ENCODE data around the gene ASB1.
A peak's percentile ranks its signal among the peaks of the same experiment; 100 is the strongest.

The ASB1 gene

DNA sequence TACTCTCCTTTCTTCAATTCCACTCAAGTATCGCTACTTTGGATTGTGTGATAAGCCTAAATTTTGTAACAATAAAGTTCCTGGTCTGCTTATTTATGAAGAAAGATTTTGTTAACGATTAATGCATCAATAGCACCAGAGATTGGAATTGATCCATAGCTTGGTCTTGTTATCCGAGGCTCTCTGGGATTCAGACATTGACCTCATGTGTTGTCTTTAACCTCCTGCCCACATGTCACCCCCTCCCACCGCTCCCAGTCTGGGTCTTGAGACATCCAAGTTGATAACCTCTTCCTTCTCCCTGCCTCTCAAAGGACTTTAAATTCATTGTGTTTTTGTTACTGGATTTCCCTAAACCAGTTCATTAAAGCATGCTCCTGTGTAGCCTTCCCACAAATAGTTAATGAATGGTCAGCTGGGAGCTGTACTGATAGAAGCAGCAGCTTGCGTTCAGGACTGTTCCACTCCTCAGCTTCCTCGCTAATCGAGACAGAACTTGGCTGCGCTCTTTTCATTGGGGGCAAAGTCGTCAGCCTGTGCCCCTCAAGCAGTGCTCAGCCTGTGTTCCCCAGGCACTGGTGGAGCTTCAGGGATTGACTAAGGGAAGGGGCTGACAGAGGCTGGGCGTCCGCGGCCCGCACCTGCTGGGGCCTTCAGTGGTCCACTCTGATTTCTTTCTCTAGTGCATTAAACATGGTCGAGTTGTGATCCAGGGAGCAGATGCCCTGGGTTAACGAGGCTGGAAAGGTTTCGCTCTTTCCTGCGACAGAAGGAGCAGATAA is 18.9 kb downstream of the ASB1 start:
- no peak for DNase-seq (ENCODE audit: low spot score)

DNA sequence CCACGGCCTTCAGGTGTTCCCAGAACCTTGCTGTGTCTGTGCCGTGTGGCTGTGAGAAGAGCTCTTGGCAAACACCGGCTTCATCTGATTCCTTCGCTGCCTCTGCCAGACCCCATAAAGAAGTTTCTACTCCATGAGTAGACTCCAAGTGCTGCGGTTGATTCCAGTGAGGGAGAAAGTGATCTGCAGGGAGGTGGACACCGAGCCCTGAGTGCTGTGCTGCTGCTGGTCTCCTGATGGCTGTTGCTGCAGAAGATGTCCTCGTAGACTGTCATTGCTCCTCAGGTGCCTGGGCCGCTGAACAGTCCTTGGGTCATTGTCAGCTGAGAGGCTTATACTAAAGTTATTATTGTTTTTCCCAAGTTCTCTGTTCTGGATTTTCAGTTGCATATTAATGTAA is 19.6 kb downstream of the ASB1 start:
- no peak for DNase-seq (ENCODE audit: low spot score)

DNA sequence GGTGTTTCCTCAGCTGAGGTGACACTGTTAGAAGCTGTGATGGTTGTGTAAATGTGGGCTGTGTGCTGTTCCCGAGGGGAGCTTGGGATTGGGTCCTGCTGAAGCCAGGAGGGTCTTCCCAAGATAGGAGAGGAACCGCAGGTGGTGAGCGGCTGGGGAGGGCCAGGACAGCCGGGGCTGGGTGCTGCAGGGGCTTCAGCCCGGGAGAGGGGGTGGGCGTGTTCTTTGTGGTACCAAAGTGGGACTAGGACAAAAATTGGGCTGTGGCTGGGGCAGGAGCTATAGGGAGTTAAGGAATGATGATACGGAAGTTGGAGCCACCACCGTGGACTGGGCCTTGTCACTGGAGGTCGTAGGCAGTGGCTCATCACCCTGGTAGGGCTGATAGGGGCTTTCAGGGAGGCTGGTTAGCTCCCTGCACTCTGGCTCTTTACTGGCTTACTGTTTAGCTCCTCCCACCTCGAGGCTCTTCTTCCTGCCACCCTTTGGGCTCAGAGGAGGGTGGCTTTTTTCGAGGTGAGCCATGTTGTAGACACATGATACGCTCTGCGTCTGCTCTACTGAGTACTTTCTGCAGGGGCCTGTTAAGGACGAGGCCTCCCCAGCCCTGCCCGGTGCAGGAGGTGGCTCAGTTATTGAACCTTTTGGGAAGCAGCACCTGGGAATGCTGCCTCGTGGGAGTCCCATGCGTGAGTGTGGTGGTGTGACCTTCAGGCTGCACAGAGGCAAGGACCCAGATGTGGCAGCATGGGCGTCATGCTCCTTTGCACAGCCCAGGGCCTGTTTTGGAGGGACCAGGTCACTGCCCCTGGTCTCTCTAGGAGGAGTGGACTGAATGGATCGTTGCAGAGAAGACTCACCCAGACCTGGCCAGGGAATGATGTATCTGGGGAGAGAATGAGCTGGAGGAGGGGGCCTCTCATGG is 21.6 kb downstream of the ASB1 start:
- DNase-seq (ENCODE audit: low spot score), result no peak

DNA sequence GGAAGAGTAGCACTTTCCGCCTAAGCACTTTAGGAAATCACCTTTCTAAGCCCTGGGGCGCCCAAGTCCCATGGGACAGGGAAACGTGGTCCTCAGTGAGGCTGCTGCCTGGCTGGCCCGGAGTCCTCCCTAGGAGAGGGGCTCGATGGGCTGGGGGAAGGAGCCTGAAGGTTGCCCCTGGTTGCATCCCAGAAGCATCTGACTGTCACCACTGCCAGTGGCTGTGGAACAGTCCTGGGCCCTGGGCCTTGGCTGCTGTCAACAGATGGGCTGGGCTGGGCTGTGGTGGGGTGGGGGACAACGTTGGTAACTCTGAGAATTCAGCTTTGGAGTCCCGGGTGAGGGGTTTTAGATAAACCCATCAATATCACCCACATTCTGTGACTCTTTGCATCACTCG is 22.5 kb downstream of the ASB1 start:
- no peak for DNase-seq (ENCODE audit: low spot score)

DNA sequence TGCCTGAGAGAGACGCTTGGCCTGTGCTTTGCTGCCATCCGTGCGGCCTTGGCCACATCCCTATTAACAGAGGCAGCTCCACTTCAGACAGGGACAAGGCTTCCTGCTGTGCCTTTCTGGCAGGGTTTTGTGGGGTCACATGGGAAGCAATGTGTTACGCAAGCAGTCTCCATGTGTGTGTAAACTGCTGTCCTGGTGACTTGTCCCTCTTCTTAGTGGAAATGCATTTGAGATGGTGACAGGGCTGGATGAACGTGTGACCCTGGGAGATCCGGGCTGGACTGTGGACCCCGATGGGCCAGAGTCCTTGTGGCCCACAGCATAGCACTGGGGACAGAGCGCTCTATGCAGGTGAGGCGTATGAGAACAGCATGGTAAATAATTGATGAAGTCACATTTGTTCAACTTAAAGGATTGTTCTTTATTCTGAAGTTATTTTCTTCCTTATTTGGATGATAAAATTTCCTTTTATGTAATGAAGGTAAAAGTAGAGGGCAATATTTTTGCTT is 23.2 kb downstream of the ASB1 start:
- DNase-seq (ENCODE audit: low spot score), result peak; percentile 73

DNA sequence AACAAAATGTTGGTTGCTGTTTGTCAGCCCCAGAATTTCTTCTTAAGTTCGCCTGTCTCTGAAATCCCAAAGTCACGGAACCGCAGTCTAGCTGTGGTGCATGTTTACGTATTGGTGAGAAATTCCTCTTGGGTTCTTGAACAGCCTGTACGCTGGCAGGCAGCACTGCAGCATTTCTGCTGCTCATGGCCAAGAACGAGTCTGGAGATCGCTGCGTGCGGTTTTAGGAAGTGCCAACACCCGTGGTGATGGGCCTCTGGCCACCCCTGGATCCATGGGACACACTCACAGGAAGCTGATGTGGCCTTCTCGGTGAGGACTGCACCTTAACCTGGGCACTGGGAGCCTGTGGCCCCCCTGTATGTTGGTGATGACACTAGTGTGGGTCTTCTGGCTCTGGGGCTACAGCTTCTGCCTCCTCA is 23.7 kb downstream of the ASB1 start:
- no peak for DNase-seq (ENCODE audit: low spot score)

DNA sequence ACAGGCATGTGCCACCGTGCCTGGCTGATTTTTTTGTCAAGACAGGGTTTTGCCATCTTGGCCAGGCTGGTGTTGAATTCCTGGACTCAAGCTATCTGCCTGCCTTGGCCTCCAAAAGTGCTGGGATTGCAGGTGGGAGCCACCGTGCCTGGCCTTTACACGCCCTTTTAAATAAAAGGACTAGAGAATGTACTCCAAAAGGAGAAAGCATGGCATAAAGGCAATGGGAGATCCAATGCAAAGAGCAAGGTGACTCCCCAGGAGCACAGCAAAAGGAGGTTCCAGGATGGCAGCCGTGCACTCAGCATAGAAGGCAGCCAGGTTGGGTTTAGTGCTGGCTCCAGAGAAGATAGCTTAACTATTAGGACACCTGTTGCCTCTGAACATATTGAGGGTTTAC is 27.1 kb downstream of the ASB1 start:
- no peak for DNase-seq (ENCODE audit: low spot score)

DNA sequence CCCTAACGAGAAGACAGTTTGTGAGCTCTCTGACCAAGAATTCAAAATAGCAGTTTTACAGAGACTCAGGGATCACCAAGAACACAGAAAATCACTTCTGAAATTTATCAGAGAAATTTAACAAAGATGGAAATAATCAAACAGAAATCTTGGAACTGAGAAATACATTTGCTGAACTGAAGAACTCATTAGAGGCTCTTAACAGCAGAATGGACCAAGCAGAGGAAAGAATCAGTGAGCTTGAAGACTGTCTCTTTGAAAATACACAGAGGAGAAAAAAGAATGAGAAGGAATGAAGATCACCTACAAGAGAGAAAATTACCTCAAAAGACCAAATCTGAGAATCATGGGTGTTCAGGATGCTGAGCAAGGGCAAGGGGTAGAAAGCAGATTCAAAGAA is 29.7 kb downstream of the ASB1 start:
- DNase-seq (ENCODE audit: low spot score), result no peak

DNA sequence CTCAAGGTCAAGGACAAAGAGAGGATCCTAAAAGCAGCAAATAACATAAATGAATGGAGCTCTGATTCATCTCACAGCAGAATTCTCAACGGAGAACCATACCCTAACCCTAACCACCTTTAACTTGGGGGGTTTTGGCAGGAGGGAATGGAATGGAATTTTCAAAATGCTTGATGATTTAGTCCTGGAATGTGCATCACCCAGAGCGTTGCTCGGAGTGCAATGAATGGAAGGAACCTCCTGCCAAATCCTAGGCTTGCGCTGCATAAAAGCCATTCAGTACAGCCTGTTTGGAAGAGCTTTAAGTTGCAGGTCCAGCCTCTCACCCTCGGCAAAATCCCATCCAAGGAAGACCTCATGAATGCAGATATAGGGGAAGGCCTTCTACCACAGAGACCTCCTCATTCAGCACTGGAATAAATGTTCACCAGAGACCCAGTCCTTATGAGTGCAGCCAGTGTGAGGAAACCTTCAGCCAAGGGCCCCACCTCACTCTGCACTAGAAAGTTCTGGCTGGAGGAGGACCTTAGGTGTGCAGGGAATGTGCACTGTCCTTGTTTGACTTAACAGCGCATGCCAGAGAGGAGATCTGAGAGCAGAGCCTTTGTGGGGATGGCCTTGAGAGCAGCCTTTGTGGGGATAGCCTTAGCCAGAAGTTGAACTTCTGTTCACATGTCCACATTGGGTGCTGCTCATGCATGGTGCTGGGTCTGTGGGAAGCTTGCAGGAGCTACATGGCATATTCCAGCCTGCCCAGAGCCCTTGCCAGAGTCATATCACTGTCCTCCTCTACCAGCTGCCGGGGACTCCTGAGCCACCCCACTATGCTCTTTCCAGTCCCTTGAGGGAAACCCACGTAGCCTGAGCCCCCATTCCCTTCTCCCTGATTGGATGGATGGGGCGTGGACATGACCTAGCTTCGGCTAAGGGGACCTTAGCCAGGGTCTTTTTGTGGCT is 30.5 kb downstream of the ASB1 start:
- no peak for DNase-seq (ENCODE audit: low spot score)

DNA sequence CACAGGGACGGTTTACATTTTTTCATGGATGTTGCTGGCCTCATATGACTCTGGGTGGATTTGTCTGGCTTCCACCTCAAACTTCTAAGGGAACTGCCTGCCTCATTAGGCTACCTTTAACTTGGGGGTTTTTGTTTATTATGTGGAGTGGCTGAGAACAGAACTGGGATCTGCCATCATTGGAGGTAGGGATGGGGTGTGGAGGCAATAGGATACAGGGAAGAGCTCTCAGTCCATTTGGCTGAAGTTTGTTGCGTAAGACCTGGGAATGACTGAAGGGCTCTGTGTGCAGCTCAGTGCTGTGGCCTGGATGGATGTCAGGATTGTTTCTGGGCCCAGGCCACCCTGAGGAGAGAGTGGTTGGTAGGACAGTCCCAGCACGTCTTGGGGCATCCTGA is 31.2 kb downstream of the ASB1 start:
- peak; percentile 64 for DNase-seq (ENCODE audit: low spot score)

DNA sequence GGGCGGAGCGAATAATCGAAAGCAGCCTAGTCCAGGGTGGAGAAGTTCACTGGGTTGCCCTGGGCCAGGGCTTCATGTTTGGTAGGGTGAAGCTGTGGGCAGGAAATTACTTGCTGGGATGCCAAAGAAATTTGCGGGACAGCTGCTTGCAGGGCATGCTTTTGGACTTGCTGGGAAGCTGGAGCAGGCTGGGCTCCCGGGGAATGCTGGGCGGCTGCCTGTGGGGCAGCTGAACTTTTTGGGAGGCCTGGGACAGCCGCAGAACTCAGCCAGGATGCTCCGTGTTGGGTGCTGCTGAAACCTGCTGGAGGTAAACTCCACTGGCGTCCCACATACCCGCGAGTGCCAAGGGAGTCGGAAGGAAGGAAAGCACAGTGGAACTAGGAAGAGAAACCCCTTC is 31.9 kb downstream of the ASB1 start:
- DNase-seq (ENCODE audit: low spot score), result peak; percentile 55

DNA sequence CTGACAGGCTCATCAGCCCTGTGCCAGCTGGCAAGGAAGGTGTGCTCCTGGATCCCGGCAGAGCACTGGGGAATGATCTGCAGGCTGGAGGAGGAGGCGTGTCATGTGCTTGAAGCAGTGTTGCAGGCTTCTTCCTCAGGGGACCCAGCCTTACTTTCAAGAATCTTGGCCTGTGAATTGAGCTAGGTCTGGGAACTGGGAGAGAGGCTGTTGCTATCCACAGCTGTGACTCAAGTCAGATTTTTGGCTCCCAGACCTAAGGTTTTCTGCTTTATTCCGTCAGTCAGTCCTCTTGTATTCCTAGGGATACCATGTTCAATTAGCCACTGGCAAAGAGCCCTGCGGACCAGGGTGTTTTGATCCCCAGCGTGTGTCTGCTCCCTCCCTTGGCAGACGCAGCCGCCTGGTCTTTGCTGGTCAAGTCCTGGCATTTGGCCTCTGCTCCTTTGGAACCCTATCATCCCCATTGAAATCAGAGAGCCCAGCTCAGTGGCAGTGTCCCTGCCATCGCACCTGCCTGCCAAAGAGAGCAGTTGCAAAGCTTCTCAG is 32.4 kb downstream of the ASB1 start:
- DNase-seq (ENCODE audit: low spot score), result peak; percentile 86

DNA sequence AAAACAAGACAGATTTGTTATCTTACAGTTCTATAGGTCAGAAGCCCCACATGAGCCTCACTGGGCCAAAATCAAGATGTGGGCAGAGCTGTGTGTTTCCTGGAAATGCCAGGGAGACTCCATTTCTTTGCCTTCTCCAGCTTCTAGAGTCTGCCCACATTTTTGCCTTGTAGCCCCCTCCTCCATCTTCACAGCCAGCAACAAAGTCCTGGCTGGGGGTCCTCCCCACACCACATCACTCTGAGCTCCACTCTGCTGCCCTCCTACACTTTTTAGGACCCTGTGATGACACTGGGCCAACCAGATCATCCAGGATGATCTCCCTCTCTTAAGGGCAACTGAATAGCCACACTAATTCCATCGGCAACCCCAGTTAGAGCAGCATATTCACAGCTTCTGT is 34.3 kb downstream of the ASB1 start:
- no peak for DNase-seq (ENCODE audit: low spot score)

DNA sequence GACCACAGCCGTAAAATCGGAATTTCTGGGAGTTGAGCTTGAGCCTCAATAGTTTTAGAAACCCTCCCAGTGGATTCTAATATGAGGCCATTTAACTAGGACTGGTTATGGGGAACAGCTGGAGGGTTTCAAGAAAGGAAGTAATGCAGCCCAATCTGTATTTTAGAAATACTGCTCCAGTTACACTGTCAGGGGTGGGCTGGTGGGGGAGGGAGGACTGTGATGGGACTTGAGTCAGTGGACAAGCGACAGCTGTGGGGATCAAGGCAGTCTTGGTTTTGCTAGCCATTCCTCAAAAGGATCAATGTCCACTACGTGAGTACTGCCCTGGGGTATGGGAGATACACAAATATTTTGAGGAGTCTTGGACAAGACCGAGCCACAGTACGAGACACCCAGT is 34.8 kb downstream of the ASB1 start:
- DNase-seq (ENCODE audit: low spot score), result no peak

DNA sequence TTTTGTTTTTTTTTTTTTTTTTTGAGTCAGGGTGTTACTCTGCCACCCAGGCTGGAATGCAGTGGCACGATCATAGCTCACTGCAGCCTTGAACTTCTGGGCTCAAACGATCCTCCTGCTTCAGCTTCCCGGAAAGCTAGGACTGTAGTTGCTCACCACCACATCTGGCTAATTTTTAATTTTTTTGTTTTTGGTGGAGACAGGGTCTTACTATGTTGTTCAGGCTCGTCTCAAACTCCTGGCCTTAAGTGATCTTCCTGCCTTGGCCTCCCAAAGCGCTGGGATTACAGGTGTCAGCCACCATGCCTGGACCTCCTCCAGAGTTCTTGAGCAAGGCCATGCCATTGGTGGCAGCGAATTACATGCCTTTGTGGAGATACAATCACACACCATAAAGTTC is 35.2 kb downstream of the ASB1 start:
- DNase-seq (ENCODE audit: low spot score), result no peak

DNA sequence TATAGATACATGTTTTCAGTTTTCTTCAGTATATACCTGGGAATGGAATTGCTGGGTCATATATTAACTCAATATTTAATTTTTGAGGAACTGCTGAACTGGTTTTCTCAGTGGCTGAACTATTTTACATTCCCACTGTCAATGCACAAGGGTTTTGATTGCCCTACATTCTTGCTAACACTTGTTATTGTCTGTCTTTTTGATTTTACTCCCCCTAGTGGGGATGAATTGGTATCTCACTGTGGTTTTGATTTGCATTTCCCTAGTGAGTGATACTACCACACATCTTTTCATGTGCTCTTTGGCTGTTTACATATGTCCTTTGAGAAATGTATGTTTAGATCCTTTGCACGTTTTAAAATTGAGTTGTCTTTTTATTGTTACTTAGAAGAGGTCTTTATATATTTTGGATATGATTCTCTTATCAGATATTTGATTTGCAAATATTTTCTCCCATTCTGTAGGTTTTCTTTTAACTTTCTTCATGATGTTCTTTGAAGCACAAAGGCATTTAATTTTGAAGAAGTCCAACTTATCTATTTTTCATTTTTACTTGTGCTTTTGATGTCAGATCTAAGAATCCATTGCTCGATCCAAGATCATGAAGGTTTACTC is 36.2 kb downstream of the ASB1 start:
- peak; percentile 75 for DNase-seq (ENCODE audit: low spot score)

DNA sequence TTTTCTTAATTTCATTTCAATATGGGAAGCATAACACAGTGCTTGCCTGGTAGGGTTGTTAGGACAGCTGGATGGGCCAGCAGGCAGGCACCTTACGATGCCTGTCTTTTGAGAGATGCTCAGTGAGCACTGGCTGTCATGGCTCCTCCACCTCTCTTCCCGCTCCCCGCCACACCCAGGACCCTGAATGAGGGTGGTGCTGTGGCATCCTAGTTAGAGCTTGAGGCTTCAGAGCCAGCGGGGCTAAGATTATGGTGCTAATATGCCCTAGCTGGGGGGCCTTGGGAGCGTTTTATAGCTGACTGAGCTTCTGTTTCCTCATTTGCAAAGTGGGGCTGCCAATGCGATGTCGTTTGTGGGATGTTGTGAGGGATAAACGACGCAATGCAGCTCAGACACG is 37.7 kb downstream of the ASB1 start:
- DNase-seq (ENCODE audit: low spot score), result no peak

DNA sequence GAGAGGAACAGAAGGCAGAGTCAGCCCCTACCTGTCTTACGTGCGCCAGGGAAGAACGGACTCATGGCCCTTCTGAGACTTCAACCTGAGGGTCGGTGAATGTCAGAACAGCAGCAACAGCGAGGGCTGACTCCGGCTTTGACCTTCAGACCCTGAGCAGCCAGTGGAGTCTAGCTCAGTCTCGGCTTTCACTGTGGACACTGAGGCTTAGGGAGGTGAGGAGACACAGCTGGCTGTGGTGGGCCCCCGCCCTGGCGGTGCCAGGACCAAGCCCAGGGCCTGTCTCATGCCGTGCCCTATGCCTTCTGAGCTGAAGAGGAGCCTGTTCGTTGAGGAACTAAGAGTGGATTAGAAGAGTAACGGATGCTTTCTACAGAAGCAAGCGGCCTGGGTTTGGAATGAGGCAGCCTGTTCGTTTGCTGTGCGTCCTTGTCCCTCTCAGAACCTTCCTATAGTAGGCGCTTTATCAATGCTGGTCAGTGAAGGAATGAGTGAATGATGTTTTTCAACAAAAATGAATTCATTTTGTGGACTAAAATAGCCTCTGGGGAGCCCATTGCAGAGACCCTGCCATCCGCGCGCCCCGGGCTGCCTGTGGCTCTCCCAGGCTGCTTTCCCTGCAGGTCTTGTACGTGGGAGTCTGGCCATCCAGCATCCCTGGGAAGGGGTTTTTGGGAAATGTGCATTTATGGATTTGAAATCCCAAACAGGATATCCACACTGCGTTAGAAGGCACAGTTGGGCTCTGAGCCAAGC is 38.9 kb downstream of the ASB1 start:
- no peak for DNase-seq (ENCODE audit: low spot score)

DNA sequence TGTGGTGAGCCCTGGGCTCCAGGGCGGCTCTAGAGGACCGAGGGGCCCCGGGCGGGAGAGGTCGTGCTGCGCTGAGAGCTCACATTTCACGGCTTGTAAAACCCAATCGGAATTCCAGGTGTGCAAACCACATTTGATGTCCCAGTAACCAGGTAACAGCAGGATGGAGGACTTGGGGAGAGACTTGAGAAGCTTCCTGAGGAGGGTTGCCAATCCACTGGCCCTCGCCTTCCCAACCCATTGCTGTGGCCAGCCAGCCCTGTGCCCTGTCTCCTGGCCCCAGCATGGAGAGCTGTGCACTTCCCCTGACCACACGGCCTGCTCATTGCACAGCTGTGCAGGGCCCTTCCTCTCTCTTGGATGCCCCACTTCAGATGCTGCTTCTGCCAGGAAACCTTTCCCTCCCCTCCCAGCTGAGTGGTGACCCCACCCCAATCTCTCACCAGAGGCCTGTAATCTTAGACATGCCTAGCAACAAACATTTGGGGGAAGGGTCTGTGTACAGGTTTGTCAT is 39.6 kb downstream of the ASB1 start:
- DNase-seq (ENCODE audit: low spot score), result no peak

DNA sequence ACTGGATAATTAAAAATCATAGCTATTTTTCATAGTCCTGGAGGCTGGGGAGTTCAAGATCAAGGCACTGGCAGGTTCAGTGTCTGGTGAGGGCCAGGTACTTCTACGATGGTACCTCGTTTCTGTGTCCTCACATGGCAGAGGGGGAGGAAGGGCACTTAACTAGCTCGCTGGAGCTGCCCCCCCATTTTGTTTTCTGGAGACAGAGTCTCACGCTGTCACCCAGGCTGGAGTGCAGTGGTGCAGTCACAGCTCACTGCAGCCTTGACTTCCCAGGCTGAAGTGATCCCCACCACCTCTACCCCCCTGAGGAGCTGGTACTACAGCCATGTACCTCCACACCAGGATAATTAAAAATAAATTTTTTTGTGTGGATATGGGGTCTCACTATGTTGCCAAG is 40.3 kb downstream of the ASB1 start:
- no peak for DNase-seq (ENCODE audit: low spot score)

All from GM03348 (cell line).